Astrocyte (in vitro differentiated cells and primary cell): ENCODE data around the gene PTPRM. TPM values are rescaled to one million over a fixed set of nuclear protein-coding genes. Genes with fewer than 3 reads are reported as not detected.

Experiments used
- DNase-seq: peaks from one replicate; pipeline ENCODE4 v3.0.0-alpha.2; 2010; ENCODE audit warnings: low read depth
- FAIRE-seq: peaks from 2 replicates; lab custom pipeline; 2011; peaks lifted over from hg19 to GRCh38; lab: Jason Lieb, UNC
- H2AFZ ChIP-seq: 2 replicates; pipeline ENCODE4 v1.6.0; 2012; ENCODE audit warnings: low read depth, low read length, inconsistent platforms
- H3K27ac ChIP-seq: 2 replicates; pipeline ENCODE4 v1.5.1; 2011; ENCODE audit warnings: low read depth, low read length, inconsistent platforms
- H3K27me3 ChIP-seq: 2 replicates; pipeline ENCODE4 v1.6.0; 2011; ENCODE audit warnings: low read length, inconsistent platforms; ENCODE audit not compliant: insufficient read depth
- H3K36me3 ChIP-seq: 2 replicates; pipeline ENCODE4 v1.5.1; 2011; ENCODE audit warnings: low read length, inconsistent platforms; ENCODE audit not compliant: insufficient read depth
- H3K4me1 ChIP-seq: 2 replicates; pipeline ENCODE4 v1.5.1; 2011; ENCODE audit warnings: low read length, inconsistent platforms; ENCODE audit not compliant: insufficient read depth
- H3K4me2 ChIP-seq: 2 replicates; pipeline ENCODE4 v1.6.0; 2012; ENCODE audit warnings: low read length, inconsistent platforms
- H3K4me3 ChIP-seq: 2 replicates; pipeline ENCODE4 v1.5.1; 2011; ENCODE audit warnings: low read depth, mild to moderate bottlenecking, low read length, inconsistent platforms; ENCODE audit not compliant: insufficient read depth
- H3K79me2 ChIP-seq: 2 replicates; pipeline ENCODE4 v1.6.0; 2012; ENCODE audit warnings: mild to moderate bottlenecking, low read length, inconsistent platforms; ENCODE audit not compliant: insufficient read depth
- H3K9ac ChIP-seq: 2 replicates; pipeline ENCODE4 v1.6.0; 2012; ENCODE audit warnings: mild to moderate bottlenecking, low read length, inconsistent platforms
- H3K9me3 ChIP-seq: 2 replicates; pipeline ENCODE4 v1.5.1; 2012; ENCODE audit warnings: low read depth, mild to moderate bottlenecking, low read length, inconsistent platforms; ENCODE audit not compliant: insufficient read depth
- H4K20me1 ChIP-seq: 2 replicates; pipeline ENCODE4 v1.6.0; 2012; ENCODE audit warnings: low read length, inconsistent platforms; ENCODE audit not compliant: insufficient read depth
- H3K27ac Mint-ChIP-seq: one replicate; pipeline ENCODE4 v1.8.0; 2021; ENCODE audit warnings: mild to moderate bottlenecking, mixed read lengths; ENCODE audit not compliant: unreplicated experiment
- H3K27me3 Mint-ChIP-seq: one replicate; pipeline ENCODE4 v1.8.0; 2021; ENCODE audit warnings: low read depth, mixed read lengths; ENCODE audit not compliant: unreplicated experiment
- H3K36me3 Mint-ChIP-seq: one replicate; pipeline ENCODE4 v1.8.0; 2021; ENCODE audit warnings: low read depth, mixed read lengths; ENCODE audit not compliant: unreplicated experiment
- H3K4me1 Mint-ChIP-seq: one replicate; pipeline ENCODE4 v1.8.0; 2021; ENCODE audit warnings: low read depth, mixed read lengths; ENCODE audit not compliant: unreplicated experiment
- H3K4me3 Mint-ChIP-seq: one replicate; pipeline ENCODE4 v1.8.0; 2021; ENCODE audit warnings: mild to moderate bottlenecking, moderate library complexity, mixed read lengths; ENCODE audit not compliant: unreplicated experiment
- H3K9me3 Mint-ChIP-seq: one replicate; pipeline ENCODE4 v1.8.0; 2021; ENCODE audit warnings: mild to moderate bottlenecking, mixed read lengths; ENCODE audit not compliant: unreplicated experiment
- CTCF ChIP-seq: IDR thresholded peaks from 2 replicates; pipeline ENCODE4 v1.5.1; 2011; ENCODE audit warnings: low read depth, mild to moderate bottlenecking, inconsistent platforms, low read length, moderate library complexity; ENCODE audit not compliant: insufficient read depth
- EZH2 ChIP-seq: IDR thresholded peaks from 2 replicates; pipeline ENCODE4 v1.6.1; 2012; ENCODE audit warnings: mild to moderate bottlenecking, low read length, inconsistent platforms; ENCODE audit not compliant: insufficient read depth
- total RNA-seq: library from RNA; stranded (reverse); gene quantifications from 2 replicates; pipeline ENCODE4 v1.2.1, GENCODE V29; 2021

Gene PTPRM
- total RNA-seq, 1 donor from 2014 or later = 59.6 TPM

GRCh38 chr18:7638321-7638720 is 71.2 kb downstream of the PTPRM start:
- no peaks in the 10 kb centered on the region for H3K9me3 Mint-ChIP-seq
- no peaks in the 10 kb centered on the region for H3K36me3 ChIP-seq
- no peak overlapping the region for H3K9ac ChIP-seq
- H4K20me1 ChIP-seq = peaks cover 22% of the 10 kb centered on the region
- TF ChIP-seq CTCF (no peak), EZH2 (no peak)
- H2AFZ ChIP-seq = no peak overlapping the region
- H3K4me1 Mint-ChIP-seq = no peaks in the 10 kb centered on the region
- no peaks in the 10 kb centered on the region for H3K36me3 Mint-ChIP-seq
- H3K4me1 ChIP-seq = no peaks in the 10 kb centered on the region
- no peak overlapping the region for H3K4me2 ChIP-seq
- FAIRE-seq = no peak
- no peaks in the 10 kb centered on the region for H3K27me3 Mint-ChIP-seq
- DNase-seq = no peak
- peaks cover 7% of the 10 kb centered on the region for H3K79me2 ChIP-seq
- no peak overlapping the region for H3K27ac ChIP-seq
- no peaks in the 10 kb centered on the region for H3K27me3 ChIP-seq
- H3K9me3 ChIP-seq = no peaks in the 10 kb centered on the region
- H3K27ac Mint-ChIP-seq = no peak overlapping the region
- H3K4me3 ChIP-seq = no peak overlapping the region
- no peak overlapping the region for H3K4me3 Mint-ChIP-seq

GRCh38 chr18:7641813-7642212 is 74.7 kb downstream of the PTPRM start:
- Histone ChIP-seq H3K4me1 (no peaks in the 10 kb centered on the region), H3K27me3 (no peaks in the 10 kb centered on the region), H3K9ac (no peak overlapping the region), H3K27ac (no peak overlapping the region), H2AFZ (no peak overlapping the region), H4K20me1 (peaks cover 16% of the 10 kb centered on the region), H3K4me2 (no peak overlapping the region), H3K4me3 (no peak overlapping the region), H3K9me3 (no peaks in the 10 kb centered on the region), H3K79me2 (peaks cover 12% of the 10 kb centered on the region), H3K36me3 (no peaks in the 10 kb centered on the region)
- H3K27me3 Mint-ChIP-seq = no peaks in the 10 kb centered on the region
- H3K9me3 Mint-ChIP-seq = no peaks in the 10 kb centered on the region
- no peaks in the 10 kb centered on the region for H3K4me1 Mint-ChIP-seq
- FAIRE-seq (no peak), DNase-seq (no peak)
- H3K27ac Mint-ChIP-seq = no peak overlapping the region
- no peak overlapping the region for H3K4me3 Mint-ChIP-seq
- TF ChIP-seq EZH2 = no peak
- no peak for TF ChIP-seq CTCF
- no peaks in the 10 kb centered on the region for H3K36me3 Mint-ChIP-seq

- Histone ChIP-seq H3K4me3 (no peak overlapping the region), H3K27ac (no peak overlapping the region), H3K79me2 (peaks cover 13% of the 10 kb centered on the region), H3K9me3 (no peaks in the 10 kb centered on the region), H3K9ac (no peak overlapping the region), H2AFZ (no peak overlapping the region), H3K4me1 (no peaks in the 10 kb centered on the region), H4K20me1 (peaks cover 17% of the 10 kb centered on the region), H3K36me3 (no peaks in the 10 kb centered on the region), H3K4me2 (no peak overlapping the region), H3K27me3 (no peaks in the 10 kb centered on the region)
- Mint-ChIP-seq H3K9me3 (no peaks in the 10 kb centered on the region), H3K27me3 (no peaks in the 10 kb centered on the region), H3K4me1 (no peaks in the 10 kb centered on the region), H3K27ac (no peak overlapping the region), H3K4me3 (no peak overlapping the region), H3K36me3 (no peaks in the 10 kb centered on the region)
- TF ChIP-seq CTCF = no peak
- no peak for TF ChIP-seq EZH2
- no peak for DNase-seq
- FAIRE-seq = no peak
Measured at GRCh38 chr18:7642331-7642890, 75.3 kb downstream of the PTPRM start.
